GM19025 (cell line): ENCODE measurements around the gene CFAP410.
"Not testable (repeated sequence)": the region's sequence is repeated elsewhere in the genome, so short reads cannot be mapped to it uniquely, and the experiment has no call there.

Experiments
- ATAC-seq: cut with Tn5 transposase; IDR thresholded peaks from one replicate; pipeline ENCODE4 v1.9.1; 2021; ENCODE audit warnings: mild to moderate bottlenecking, low read depth, moderate library complexity; ENCODE audit not compliant: unreplicated experiment

Gene CFAP410

DNA sequence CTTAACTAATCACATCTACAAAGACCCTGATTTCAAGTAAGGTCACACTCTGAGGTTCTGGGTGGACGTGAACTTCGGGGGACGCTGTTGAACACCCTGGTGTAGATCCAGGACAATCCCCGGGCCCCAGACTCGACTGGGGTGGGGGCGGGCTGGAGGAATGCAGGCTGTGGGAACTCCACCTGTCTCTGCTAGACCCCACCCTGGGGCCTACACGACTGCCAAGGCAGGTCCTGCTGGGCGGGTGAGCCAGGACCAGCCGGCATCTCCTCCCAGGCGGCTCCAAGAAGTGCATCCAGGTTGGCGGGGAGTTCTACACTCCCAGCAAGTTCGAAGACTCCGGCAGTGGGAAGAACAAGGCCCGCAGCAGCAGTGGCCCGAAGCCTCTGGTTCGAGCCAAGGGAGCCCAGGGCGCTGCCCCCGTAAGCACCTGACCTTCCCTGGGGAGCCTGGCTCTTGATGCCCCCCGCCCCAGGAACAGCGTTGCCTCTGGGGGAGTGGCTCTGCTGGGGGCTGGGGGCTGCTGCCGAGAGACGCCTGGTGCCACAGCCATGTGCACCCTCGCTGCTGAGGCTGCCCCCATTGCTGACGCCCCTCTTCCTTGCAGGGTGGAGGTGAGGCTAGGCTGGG lies 49.7 kb downstream of the CFAP410 start:
- ATAC-seq: no peak

DNA sequence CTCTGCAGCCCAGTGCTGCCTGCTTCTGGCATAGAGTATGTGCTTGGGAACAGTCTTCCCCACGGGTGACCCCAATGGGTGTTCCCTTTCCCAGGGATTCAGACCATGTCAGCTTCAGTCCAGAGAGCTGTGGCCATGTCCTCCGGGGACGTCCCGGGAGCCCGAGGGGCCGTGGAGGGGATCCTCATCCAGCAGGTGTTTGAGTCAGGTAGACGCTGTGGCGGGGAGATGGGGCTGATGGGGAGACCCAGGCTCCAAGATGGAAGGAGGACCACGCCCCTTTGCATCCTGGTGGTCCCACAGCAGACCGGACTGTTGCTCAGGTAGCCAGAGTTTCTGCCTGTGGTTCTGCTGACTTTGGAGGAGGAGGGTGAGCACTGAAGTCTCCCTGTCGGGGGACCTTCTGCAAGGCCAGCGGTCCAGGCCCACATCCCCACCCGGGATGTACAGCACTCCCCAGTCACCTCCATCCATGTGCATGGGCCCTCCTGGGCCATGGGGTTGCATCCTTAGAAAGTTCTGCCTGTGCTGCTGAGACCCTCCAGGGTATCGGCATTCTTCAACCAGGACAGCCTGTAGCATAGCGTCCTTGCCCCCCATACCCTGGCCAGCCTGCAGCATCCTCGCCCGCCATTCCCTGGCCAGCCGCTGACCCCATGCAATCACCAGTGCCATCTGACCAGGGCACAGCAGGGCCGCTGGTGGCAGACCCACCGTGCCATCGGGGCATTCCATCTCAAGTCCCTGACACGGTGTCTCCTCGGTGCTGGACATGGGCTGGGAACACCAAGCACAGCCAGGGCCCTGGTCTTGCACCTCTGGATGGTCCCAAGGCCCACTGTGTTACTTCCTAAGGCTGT lies 50.7 kb downstream of the CFAP410 start:
- ATAC-seq: no peak

DNA sequence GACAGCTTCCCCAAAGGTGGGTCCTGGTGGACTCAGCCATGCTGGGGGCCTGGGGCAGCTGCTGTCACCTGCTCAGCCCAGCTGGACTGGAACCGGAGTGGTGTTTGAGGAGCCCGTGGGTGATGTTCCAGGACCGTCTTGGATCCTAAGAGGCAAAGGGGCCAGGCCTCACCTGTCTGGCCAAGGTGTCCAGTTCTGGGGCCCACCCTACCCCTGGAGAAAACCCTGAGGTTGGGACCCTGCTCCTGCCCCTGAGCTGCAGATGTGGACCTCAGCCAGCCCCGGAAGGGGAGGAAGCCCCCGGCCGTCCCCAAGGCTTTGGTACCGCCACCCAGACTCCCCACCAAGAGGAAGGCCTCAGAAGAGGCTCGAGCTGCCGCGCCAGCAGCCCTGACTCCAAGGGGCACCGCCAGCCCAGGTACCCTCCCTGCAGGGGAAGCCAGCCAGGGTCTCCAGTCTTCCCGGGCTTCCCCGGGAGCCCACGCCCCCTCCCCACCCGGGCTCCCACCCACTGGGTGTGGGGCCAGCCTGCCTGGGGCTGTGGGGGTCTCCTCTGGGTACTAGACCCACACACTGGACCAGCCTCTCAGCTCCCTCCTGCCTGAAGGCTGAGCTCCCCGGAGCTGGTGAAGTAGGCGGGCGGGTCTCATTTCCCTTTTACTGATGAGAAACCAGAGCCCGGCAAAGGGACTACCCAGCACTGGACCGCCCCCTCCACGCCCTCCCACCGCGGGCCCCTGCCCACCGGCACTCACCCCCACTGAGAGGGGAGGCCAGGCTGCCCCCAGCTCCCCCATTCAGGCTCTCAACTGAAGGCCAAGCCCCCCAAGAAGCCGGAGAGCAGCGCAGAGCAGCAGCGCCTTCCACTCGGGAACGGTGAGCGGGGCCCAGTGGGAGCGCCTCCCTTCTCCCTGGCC lies 52.2 kb downstream of the CFAP410 start:
- ATAC-seq: no peak

DNA sequence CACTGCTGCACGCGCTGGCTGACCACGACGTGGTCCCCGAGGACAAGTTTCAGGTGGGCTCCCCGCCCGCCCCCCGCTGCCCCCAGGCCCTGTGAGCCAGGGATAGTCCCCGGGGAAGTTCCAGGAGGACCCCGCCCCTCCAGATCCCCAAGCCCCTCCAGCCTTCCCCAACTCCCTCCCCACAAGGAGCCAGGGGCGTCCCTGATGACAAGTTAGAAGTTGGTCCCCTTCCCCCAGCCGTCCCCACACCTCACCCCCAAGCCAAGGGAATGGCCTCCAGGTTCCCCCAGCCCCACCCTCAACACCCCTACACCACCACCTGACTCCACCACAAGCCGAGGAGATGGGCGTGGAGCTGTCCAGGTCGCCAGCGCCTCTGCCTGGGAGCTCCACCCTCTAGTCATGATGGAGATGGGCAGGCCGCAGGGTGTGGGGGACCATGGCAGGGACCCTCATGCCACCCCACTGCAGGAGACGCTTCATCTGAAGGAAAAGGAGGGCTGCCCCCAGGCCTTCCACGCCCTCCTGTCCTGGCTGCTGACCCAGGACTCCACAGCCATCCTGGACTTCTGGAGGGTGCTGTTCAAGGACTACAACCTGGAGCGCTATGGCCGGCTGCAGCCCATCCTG lies 53.0 kb downstream of the CFAP410 start:
- ATAC-seq: no peak

DNA sequence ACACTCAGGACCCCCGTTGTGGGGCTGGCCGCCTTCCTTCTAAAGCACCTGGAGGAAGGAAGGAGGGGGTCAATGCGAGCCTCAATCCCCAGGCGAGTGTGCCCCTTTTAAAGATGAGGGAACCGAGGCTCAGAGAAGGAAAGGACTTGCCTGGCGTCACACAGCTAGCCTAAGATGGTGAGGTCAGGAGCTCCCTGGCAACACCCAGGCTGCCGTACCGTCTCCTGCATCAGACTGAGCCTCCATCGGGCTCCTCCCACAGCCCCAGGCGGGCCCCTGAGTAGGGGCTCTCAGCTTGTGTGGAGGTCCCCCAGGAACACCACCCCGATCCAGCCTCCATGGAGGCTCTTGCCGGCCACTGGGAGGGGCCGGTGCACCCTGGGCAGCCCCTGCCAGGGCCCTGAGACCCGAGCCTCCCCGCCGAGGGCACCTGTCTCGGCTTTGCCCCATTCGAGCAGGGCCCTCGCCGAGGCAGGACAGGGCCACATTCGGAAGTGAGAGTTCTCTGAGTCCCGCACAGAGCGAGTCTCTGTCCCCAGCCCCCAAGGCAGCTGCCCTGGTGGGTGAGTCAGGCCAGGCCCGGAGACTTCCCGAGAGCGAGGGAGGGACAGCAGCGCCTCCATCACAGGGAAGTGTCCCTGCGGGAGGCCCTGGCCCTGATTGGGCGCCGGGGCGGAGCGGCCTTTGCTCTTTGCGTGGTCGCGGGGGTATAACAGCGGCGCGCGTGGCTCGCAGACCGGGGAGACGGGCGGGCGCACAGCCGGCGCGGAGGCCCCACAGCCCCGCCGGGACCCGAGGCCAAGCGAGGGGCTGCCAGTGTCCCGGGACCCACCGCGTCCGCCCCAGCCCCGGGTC lies 53.8 kb downstream of the CFAP410 start, which contains the start of gene AIRE:
Gene AIRE, plus strand, starts transcription at position 739 of the 855 bp plus-strand sequence. CDS start 131 bp downstream, outside the sequence.
- ATAC-seq: no peak

DNA sequence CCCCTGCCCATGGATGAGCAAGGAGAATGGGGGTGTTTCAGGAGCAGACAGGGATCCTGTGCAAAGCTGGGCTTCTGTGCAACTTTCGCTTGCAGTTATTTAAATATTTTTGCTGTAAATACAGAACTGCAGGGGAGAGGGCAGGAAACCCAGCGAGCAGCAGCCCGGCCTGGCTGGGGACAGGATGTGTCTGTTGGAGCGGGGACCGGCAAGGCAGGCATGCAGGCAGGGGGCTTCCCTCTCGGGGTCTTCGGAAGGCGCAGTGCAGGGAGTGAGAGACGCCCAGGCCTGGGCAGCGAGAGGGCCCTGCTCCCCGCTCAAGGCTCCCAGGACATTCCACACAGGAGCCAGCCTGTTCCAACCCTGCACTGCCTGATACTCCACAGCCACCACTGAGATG lies 55.2 kb downstream of the CFAP410 start:
- ATAC-seq: no peak

DNA sequence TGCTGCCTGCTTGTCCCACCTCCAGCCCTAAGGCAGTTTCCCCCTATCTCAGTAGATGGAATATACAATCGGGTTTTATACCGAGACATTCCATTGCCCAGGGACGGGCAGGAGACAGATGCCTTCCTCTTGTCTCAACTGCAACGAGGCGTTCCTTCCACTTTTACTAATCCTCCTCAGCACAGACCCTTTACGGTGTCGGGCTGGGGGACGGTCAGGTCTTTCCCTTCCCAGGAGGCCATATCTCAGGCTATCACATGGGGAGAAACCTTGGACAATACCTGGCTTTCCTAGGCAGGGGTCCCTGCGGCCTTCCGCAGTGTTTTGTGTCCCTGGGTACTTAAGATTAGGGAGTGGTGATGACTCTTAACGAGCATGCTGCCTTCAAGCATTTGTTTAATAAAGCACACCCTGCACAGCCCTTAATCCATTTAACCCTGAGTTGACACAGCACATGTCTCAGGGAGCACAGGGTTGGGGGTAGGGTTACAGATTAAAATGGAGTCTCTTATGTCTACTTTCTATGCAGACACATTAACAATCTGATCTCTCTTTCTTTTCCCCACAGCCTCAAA lies 55.9 kb downstream of the CFAP410 start:
- ATAC-seq: not testable (repeated sequence)

DNA sequence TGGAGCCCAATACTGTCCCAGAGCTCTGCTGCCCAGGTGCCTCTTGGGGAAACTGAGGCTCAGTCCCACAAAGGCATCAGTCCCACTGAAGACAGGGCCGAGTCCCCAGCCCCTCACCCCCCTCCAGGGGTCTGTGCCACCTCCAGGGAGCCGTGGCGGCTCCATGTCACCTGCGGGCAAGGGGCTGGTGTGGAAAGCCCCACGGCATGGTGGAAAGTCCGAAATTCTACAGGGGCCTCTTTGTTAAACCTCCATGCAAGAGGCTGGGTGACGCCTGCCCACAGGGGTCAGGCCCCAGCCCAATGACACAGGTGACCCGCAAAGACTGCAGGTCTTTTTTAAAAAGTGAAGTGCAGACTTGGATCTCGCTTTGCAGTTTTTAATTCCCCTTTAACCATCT lies 56.8 kb downstream of the CFAP410 start:
- ATAC-seq: no peak

DNA sequence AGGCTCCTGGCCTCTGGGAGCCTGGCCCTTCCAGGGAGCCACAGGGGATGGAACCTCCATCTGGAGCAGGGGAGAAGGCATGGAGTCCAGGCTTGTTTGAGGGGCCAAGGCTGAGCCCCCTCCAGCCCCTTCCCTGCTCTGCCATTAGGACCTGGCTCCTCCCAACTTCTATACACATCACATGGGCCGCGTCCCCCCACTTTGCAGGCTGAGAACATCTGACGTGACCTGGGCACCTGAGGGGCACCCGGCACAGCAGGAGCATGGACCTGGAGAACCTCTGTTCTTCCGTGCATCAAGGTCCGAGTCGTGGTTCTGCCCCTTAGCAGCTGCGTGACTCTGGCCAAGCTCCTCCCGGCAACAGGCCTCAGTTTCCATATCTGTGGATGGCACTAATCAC lies 57.4 kb downstream of the CFAP410 start:
- ATAC-seq: no peak

DNA sequence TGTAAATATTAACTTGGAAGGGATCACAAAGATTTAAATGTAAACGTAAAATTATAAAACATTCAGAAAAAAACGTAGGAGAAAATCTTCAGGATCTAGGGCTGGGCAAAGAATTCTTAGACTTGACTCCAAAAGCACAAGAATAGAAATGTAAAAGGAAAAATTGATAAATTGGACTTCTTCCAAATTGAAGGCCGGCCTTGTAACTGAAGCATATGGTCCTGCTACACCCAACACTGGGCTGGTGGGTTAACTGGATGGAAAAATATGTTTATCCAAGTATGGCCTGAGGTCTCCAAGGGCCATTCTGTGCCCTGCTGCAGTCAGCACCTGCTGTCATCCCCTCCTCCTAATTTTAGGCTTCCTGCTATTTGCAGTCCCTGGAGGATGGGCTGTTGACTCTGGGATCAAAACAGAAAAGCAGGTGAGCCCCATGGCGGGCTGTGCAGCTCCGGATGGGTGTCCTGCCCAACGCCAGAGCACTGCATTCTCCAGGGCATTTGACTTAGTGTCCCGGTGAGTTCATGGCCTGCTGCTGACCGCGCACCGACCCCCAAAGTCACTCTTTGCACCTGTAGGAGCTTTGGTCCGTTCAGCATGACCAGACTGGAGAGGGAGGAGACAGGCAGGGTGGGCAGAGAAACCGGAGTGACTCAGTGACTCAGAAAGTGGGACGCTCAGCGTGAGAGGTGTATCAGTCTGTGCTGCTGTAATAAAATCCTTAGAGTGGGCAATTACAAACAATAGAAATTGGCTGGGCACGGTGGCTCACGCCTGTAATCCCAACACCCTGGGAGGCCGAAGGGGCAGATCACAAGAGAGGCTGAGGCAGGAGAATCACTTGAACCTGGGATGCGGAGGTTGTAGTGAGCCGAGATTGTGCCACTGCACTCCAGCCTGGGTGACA lies 59.6 kb downstream of the CFAP410 start:
- no peak for ATAC-seq
